ENCODE results near the gene STYX. TPM values are rescaled to one million over a fixed set of nuclear protein-coding genes. Genes with fewer than 3 reads are reported as not detected.
A peak's percentile ranks its signal among the peaks of the same experiment; 100 is the strongest.

The STYX gene
- total and polyA plus RNA-seq, 2 of the 8 experiments (the other 6 are each of a cell fraction or from before 2014, with no cell fraction given), result 8.3 to 29.0 TPM

- Histone ChIP-seq H2BK5ac (ENCODE audit: low read depth, low read length) (no peak overlapping the region), H3K79me1 (ENCODE audit: low read depth, low read length) (peaks cover 3% of the 10 kb centered on the region), H4K8ac (ENCODE audit: extremely low read depth, insufficient read depth, low read length) (no peak overlapping the region), H3K4ac (replicated peaks; ENCODE audit: insufficient read length, low read depth, low read length) (no peak overlapping the region), H3K14ac (ENCODE audit: insufficient read length) (no peak overlapping the region), H3K4me2 (ENCODE audit: insufficient read depth in 1 of 2, low read depth in 2 of 2, low read length in 2 of 2) (no peak overlapping the region), H2BK20ac (ENCODE audit: low read length) (no peak overlapping the region), H2BK120ac (replicated peaks; ENCODE audit: low read depth, low read length) (no peak overlapping the region), H2AK5ac (ENCODE audit: low read depth, low read length) (no peak overlapping the region), H3K36me3 (ENCODE audit: control insufficient read depth in 2 of 4, insufficient read depth in 4 of 4, low read length in 3 of 4) (peaks cover 19 to 76% (median 55%) of the 10 kb centered on the region in 4 experiments), H2BK12ac (ENCODE audit: low read depth, low read length) (no peak overlapping the region), H3K56ac (replicated peaks; ENCODE audit: insufficient read length, low read depth, low read length) (no peak overlapping the region), H4K5ac (ENCODE audit: insufficient read length, low read depth, low read length) (no peak overlapping the region), H2AFZ (ENCODE audit: low read length) (no peak overlapping the region), H2BK15ac (ENCODE audit: low read length) (no peak overlapping the region), H3K23ac (ENCODE audit: insufficient read length) (no peak overlapping the region), H3K27ac (ENCODE audit: low read depth, low read length) (no peak overlapping the region), H3K23me2 (ENCODE audit: low read depth, low read length) (no peaks in the 10 kb centered on the region), H3K79me2 (ENCODE audit: control insufficient read depth in 1 of 2, insufficient read depth in 2 of 2, low read length in 2 of 2) (no peaks in the 10 kb centered on the region), H4K20me1 (replicated peaks in 1 of 2; ENCODE audit: control insufficient read depth in 1 of 2, insufficient read depth in 2 of 2, low read length in 2 of 2) (peaks cover 0 to 6% of the 10 kb centered on the region in 2 experiments), H3K27me3 (replicated peaks in 1 of 4; ENCODE audit: control insufficient read depth in 3 of 4, extremely low read depth in 1 of 4, insufficient read depth in 3 of 4, low read length in 3 of 4) (no peaks in the 10 kb centered on the region), H4K91ac (replicated peaks; ENCODE audit: insufficient read length, low read length) (no peak overlapping the region), H3K9ac (replicated peaks in 1 of 4; ENCODE audit: extremely low read depth in 1 of 4, low read depth in 3 of 4, low read length in 3 of 4) (no peak overlapping the region), H3K4me1 (replicated peaks in 1 of 4; ENCODE audit: control insufficient read depth in 3 of 4, insufficient read depth in 4 of 4, low read length in 3 of 4) (no peaks in the 10 kb centered on the region), H3K4me3 (ENCODE audit: extremely low read depth in 1 of 4, insufficient read depth in 2 of 4, low read depth in 3 of 4, low read length in 4 of 4) (no peak overlapping the region), H3K9me3 (ENCODE audit: insufficient read depth in 2 of 2, low read depth in 1 of 2, low read length in 1 of 2) (no peaks in the 10 kb centered on the region), H3K18ac (ENCODE audit: extremely low read depth, low read length) (no peak overlapping the region)
- DNase-seq (ENCODE audit: low read depth in 1 of 2, low spot score in 2 of 2) (no peak), FAIRE-seq (no peak)
- ChIA-PET CTCF (ENCODE audit: partially characterized antibody) (interaction anchor here (0.6 to 1.3 kb wide), 4 partner anchors 14 to 1864 kb away, joined by 3 to 4 read pairs (median 4); no protein-coding TSS in a partner anchor), POLR2A (ENCODE audit: partially characterized antibody) (interaction anchor here (1.5 to 4.6 kb wide), 2 partner anchors 17 to 18 kb away, joined by 4 to 17 read pairs; partner anchors contain the start of gene PSMC6)
- TF ChIP-seq CBX5 (IDR thresholded peaks at IDR 0.05; ENCODE audit: low read depth, low read length), result no peak
- no peak for TF ChIP-seq CHD1 (IDR thresholded peaks at IDR 0.05; ENCODE audit: low read depth, low read length)
- peak in 1 of 3 experiments; percentile 14; a peak in 1 of 4 replicates for TF ChIP-seq CTCF (IDR thresholded peaks at IDR 0.05; ENCODE audit: control extremely low read depth in 1 of 3, insufficient read depth in 1 of 3, low read depth in 1 of 3, low read length in 3 of 3)
- no peak for TF ChIP-seq SIX5 (IDR thresholded peaks at IDR 0.05; ENCODE audit: low read depth, low read length)
- TF ChIP-seq POU5F1 (IDR thresholded peaks at IDR 0.05; ENCODE audit: low read depth, low read length), result no peak
- no peak for TF ChIP-seq RBBP5 (IDR thresholded peaks at IDR 0.05; ENCODE audit: borderline replicate concordance, low read depth, low read length)
These were observed 5.7 kb upstream of the STYX start for GRCh38 chr14:52724360-52724644.

Measured in H1 (cell line).